Measurements from ENCODE around the gene BCL7C.

- no peak for TF ChIP-seq TCF4 (CRISPR knock-in tag; IDR thresholded peaks at IDR 0.05; ENCODE audit: borderline replicate concordance)
- TF ChIP-seq CREB5 (CRISPR knock-in tag; IDR thresholded peaks at IDR 0.05; ENCODE audit: low read depth): no peak
- no peak for TF ChIP-seq CSDC2 (CRISPR knock-in tag; IDR thresholded peaks at IDR 0.05)
Observed at GRCh38 chr16:30900588-30900987, 6.7 kb upstream of the BCL7C start.
